ENCODE results near the gene MYEOV.

- no peak for TF ChIP-seq CTCF (IDR thresholded peaks at IDR 0.05)
- TF ChIP-seq POLR2A (IDR thresholded peaks at IDR 0.05) = peak in 1 of 4 donors; percentile 16
Measured at GRCh38 chr11:69296890-69297786, 3.2 kb downstream of the MYEOV start.

All from esophagus squamous epithelium (tissue), 4 donors.